Activated CD4-positive, alpha-beta T cell treated with anti-CD3 and anti-CD28 coated beads for 36 hours (primary cell): ENCODE results near the gene KIF5B. TPM values are rescaled to one million over a fixed set of nuclear protein-coding genes. Genes with fewer than 3 reads are reported as not detected.
"Not testable (repeated sequence)": the region's sequence is repeated elsewhere in the genome, so short reads cannot be mapped to it uniquely, and the experiment has no call there.

Source experiments
- ATAC-seq: fragments of 200-7000 bp; cut with Tn5 transposase; one replicate; pipeline ENCODE4 v1.10.0; 2021; ENCODE audit warnings: mild to moderate bottlenecking, moderate library complexity
- CTCF ChIA-PET: fragments of 350-600 bp; sonication (Branson Sonifier 250); formaldehyde crosslinking; loops from one replicate; lab custom pipeline; 2021; ENCODE audit warnings: antibody characterized with exemption; lab: Charles Lee
- POLR2A ChIA-PET: fragments of 350-600 bp; sonication (Branson Sonifier 250); formaldehyde crosslinking; loops from one replicate; lab custom pipeline; 2021; ENCODE audit warnings: antibody characterized with exemption, inconsistent platforms; lab: Charles Lee
- DNase-seq: peaks from one replicate; pipeline ENCODE4 v3.0.0-alpha.2; 2020
- H3K27ac Mint-ChIP-seq: one replicate; pipeline ENCODE4 v1.8.0; 2021; ENCODE audit warnings: mixed read lengths
- H3K27me3 Mint-ChIP-seq: one replicate; pipeline ENCODE4 v1.8.0; 2021; ENCODE audit warnings: mixed read lengths
- H3K36me3 Mint-ChIP-seq: one replicate; pipeline ENCODE4 v1.8.0; 2021; ENCODE audit warnings: low read depth, mixed read lengths
- H3K4me1 Mint-ChIP-seq: one replicate; pipeline ENCODE4 v1.8.0; 2021; ENCODE audit warnings: mixed read lengths
- H3K4me3 Mint-ChIP-seq: one replicate; pipeline ENCODE4 v1.8.0; 2021; ENCODE audit warnings: mild to moderate bottlenecking, moderate library complexity, mixed read lengths
- H3K9me3 Mint-ChIP-seq: one replicate; pipeline ENCODE4 v1.8.0; 2021; ENCODE audit warnings: low read depth, mixed read lengths
- intact Hi-C, 2 experiments: fragments of 100-400 bp; cut with DNase I in 1 of 2; cut with micrococcal nuclease in 1 of 2; formaldehyde crosslinking; loops; one replicate each; pipeline versions ENCODE4 v1.14.2 to v1.15.1; 2022 to 2024; cut with DNase I, micrococcal nuclease
- total RNA-seq, 2 experiments: library from RNA; stranded (reverse); gene quantifications; one replicate each; pipeline ENCODE4 v1.2.3, GENCODE V29; 2021

The KIF5B gene
- total RNA-seq, 2 experiments from 2014 or later, result 57.4 to 59.9 TPM

- no peaks in the 10 kb centered on the region for H3K27me3 Mint-ChIP-seq
- DNase-seq, result no peak
- no peak overlapping the region for H3K4me3 Mint-ChIP-seq
- no peaks in the 10 kb centered on the region for H3K4me1 Mint-ChIP-seq
- no peak for ATAC-seq
- no peaks in the 10 kb centered on the region for H3K9me3 Mint-ChIP-seq
- intact Hi-C loops, result no loop called here
- no peaks in the 10 kb centered on the region for H3K36me3 Mint-ChIP-seq
- ChIA-PET CTCF (no interaction called here), POLR2A (no interaction called here)
- no peak overlapping the region for H3K27ac Mint-ChIP-seq
Measured at GRCh38 chr10:32077896-32078485, 21.8 kb upstream of the KIF5B start.

- Mint-ChIP-seq H3K27ac (no peak overlapping the region), H3K27me3 (no peaks in the 10 kb centered on the region), H3K4me3 (no peak overlapping the region), H3K36me3 (no peaks in the 10 kb centered on the region), H3K9me3 (no peaks in the 10 kb centered on the region), H3K4me1 (no peaks in the 10 kb centered on the region)
- DNase-seq (no peak), ATAC-seq (no peak)
- CTCF ChIA-PET, result interaction anchor here (0.6 to 1.5 kb wide), 3 partner anchors 13 to 1731 kb away, joined by 3 read pairs; no protein-coding TSS in a partner anchor
- POLR2A ChIA-PET, result no interaction called here
- intact Hi-C loops, result no loop called here
Measured at GRCh38 chr10:32073659-32074058, 17.4 kb upstream of the KIF5B start.

- DNase-seq (no peak), ATAC-seq (no peak)
- H3K27ac Mint-ChIP-seq, result no peak overlapping the region
- H3K4me3 Mint-ChIP-seq, result no peak overlapping the region
- H3K4me1 Mint-ChIP-seq, result no peaks in the 10 kb centered on the region
- ChIA-PET POLR2A (no interaction called here), CTCF (interaction anchor here (0.6 to 1.5 kb wide), 2 partner anchors 14 to 1731 kb away, joined by 3 read pairs; no protein-coding TSS in a partner anchor)
- intact Hi-C loops, result no loop called here
- no peaks in the 10 kb centered on the region for H3K36me3 Mint-ChIP-seq
- no peaks in the 10 kb centered on the region for H3K9me3 Mint-ChIP-seq
- no peaks in the 10 kb centered on the region for H3K27me3 Mint-ChIP-seq
Measured at GRCh38 chr10:32073128-32073527, 16.9 kb upstream of the KIF5B start.

GRCh38 chr10:32072025-32072800 lies 16.0 kb upstream of the KIF5B start:
- H3K36me3 Mint-ChIP-seq, result no peaks in the 10 kb centered on the region
- ATAC-seq, result no peak
- H3K4me1 Mint-ChIP-seq, result no peaks in the 10 kb centered on the region
- no peak for DNase-seq
- ChIA-PET CTCF (interaction anchor here (0.7 kb wide), 1 partner anchor 28 kb away, joined by 3 read pairs; no protein-coding TSS in a partner anchor), POLR2A (no interaction called here)
- no peak overlapping the region for H3K4me3 Mint-ChIP-seq
- no peaks in the 10 kb centered on the region for H3K27me3 Mint-ChIP-seq
- intact Hi-C loops, result no loop called here
- no peaks in the 10 kb centered on the region for H3K9me3 Mint-ChIP-seq
- H3K27ac Mint-ChIP-seq, result no peak overlapping the region

GRCh38 chr10:32070645-32071044 lies 14.4 kb upstream of the KIF5B start:
- intact Hi-C loops, result no loop called here
- CTCF ChIA-PET, result interaction anchor here (0.6 kb wide), 1 partner anchor 34 kb away, joined by 3 read pairs; no protein-coding TSS in a partner anchor
- no peaks in the 10 kb centered on the region for H3K27me3 Mint-ChIP-seq
- no peaks in the 10 kb centered on the region for H3K9me3 Mint-ChIP-seq
- ATAC-seq, result no peak
- H3K27ac Mint-ChIP-seq, result no peak overlapping the region
- POLR2A ChIA-PET, result no interaction called here
- no peaks in the 10 kb centered on the region for H3K36me3 Mint-ChIP-seq
- DNase-seq, result no peak
- no peak overlapping the region for H3K4me3 Mint-ChIP-seq
- H3K4me1 Mint-ChIP-seq, result no peaks in the 10 kb centered on the region

GRCh38 chr10:32068569-32068968 lies 12.3 kb upstream of the KIF5B start:
- H3K27me3 Mint-ChIP-seq, result no peaks in the 10 kb centered on the region
- no peak overlapping the region for H3K4me3 Mint-ChIP-seq
- intact Hi-C loops, result no loop called here
- ChIA-PET POLR2A (no interaction called here), CTCF (no interaction called here)
- no peaks in the 10 kb centered on the region for H3K9me3 Mint-ChIP-seq
- no peaks in the 10 kb centered on the region for H3K4me1 Mint-ChIP-seq
- H3K36me3 Mint-ChIP-seq, result no peaks in the 10 kb centered on the region
- DNase-seq, result no peak
- H3K27ac Mint-ChIP-seq, result no peak overlapping the region
- ATAC-seq, result no peak

- DNase-seq, H3K4me1 Mint-ChIP-seq, ATAC-seq, H3K36me3 Mint-ChIP-seq, H3K9me3 Mint-ChIP-seq, H3K27me3 Mint-ChIP-seq, H3K4me3 Mint-ChIP-seq, H3K27ac Mint-ChIP-seq, POLR2A ChIA-PET, intact Hi-C loops: not testable (repeated sequence)
- CTCF ChIA-PET, result interaction anchor here (0.7 kb wide), 1 partner anchor 245 kb away, joined by 3 read pairs; no protein-coding TSS in a partner anchor
Measured at GRCh38 chr10:32067931-32068330, 11.7 kb upstream of the KIF5B start.

- Mint-ChIP-seq H3K9me3 (no peaks in the 10 kb centered on the region), H3K27me3 (no peaks in the 10 kb centered on the region), H3K4me3 (no peak overlapping the region), H3K36me3 (no peaks in the 10 kb centered on the region), H3K4me1 (no peaks in the 10 kb centered on the region), H3K27ac (no peak overlapping the region)
- no peak for ATAC-seq
- CTCF ChIA-PET, result no interaction called here
- DNase-seq, result no peak
- POLR2A ChIA-PET, result interaction anchor here (0.6 kb wide), 1 partner anchor 847 kb away, joined by 3 read pairs; no protein-coding TSS in a partner anchor
- intact Hi-C loops, result no loop called here
Measured at GRCh38 chr10:32065856-32066255, 9.6 kb upstream of the KIF5B start.

- POLR2A ChIA-PET, result no interaction called here
Measured at GRCh38 chr10:32061440-32061839, 5.2 kb upstream of the KIF5B start.

GRCh38 chr10:32060347-32060746 lies 4.1 kb upstream of the KIF5B start:
- ChIA-PET POLR2A (interaction anchor here (0.5 kb wide), 1 partner anchor 128 kb away, joined by 3 read pairs; no protein-coding TSS in a partner anchor), CTCF (interaction anchor here (0.6 kb wide), 1 partner anchor 1054 kb away, joined by 3 read pairs; no protein-coding TSS in a partner anchor)
- no peak overlapping the region for H3K4me3 Mint-ChIP-seq
- H3K36me3 Mint-ChIP-seq, result peaks cover 5% of the 10 kb centered on the region
- no peaks in the 10 kb centered on the region for H3K9me3 Mint-ChIP-seq
- intact Hi-C loops, result no loop called here
- DNase-seq, result no peak
- H3K27ac Mint-ChIP-seq, result no peak overlapping the region
- no peak for ATAC-seq
- peaks cover 7% of the 10 kb centered on the region for H3K4me1 Mint-ChIP-seq
- H3K27me3 Mint-ChIP-seq, result no peaks in the 10 kb centered on the region

More at GRCh38 chr10:32061440-32061839, 5.2 kb upstream of the KIF5B start:
- CTCF ChIA-PET, result no interaction called here
- DNase-seq (no peak), ATAC-seq (no peak)
- Mint-ChIP-seq H3K4me1 (peaks cover 7% of the 10 kb centered on the region), H3K27ac (no peak overlapping the region), H3K9me3 (no peaks in the 10 kb centered on the region), H3K4me3 (no peak overlapping the region), H3K27me3 (no peaks in the 10 kb centered on the region), H3K36me3 (no peaks in the 10 kb centered on the region)
- intact Hi-C loops, result no loop called here

- CTCF ChIA-PET, result interaction anchor here (1.3 kb wide), 1 partner anchor 14 kb away, joined by 3 read pairs; no protein-coding TSS in a partner anchor
- POLR2A ChIA-PET, result no interaction called here
- Mint-ChIP-seq H3K9me3 (no peaks in the 10 kb centered on the region), H3K4me3 (no peak overlapping the region), H3K27ac (no peak overlapping the region), H3K36me3 (peaks cover 10% of the 10 kb centered on the region), H3K4me1 (peaks cover 7% of the 10 kb centered on the region), H3K27me3 (no peaks in the 10 kb centered on the region)
- intact Hi-C loops, result loop anchor here (5.0 to 10.0 kb wide), 8 partner anchors 93 to 1627 kb away; partner anchors contain the start of genes ARHGAP12 (in 1 of the 2), CCDC7 (in 1 of the 2) and MAP3K8 (in 1 of the 2)
- ATAC-seq (no peak), DNase-seq (no peak)
Measured at GRCh38 chr10:32059472-32059871, 3.2 kb upstream of the KIF5B start.
